ENCODE results near the gene PGAP2.

DNA sequence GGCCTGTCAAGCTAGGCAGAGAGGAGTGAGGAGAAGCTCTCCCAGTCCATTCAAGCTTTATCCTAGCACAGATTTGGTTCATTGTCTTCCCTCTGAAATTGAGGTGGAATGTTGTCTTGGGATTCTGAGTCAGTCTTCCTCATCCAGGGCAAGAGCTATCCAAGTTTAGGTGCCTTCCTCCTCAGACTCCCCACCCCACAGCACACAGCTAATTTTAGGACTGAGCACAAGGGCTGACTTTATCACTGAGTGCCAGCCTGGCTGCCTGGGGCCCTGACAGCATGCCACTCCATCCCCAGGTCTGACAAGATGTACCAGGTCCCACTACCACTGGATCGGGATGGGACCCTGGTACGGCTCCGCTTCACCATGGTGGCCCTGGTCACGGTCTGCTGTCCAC, 2.6 kb downstream of the PGAP2 start:
- TF ChIP-seq, protein P1, sequence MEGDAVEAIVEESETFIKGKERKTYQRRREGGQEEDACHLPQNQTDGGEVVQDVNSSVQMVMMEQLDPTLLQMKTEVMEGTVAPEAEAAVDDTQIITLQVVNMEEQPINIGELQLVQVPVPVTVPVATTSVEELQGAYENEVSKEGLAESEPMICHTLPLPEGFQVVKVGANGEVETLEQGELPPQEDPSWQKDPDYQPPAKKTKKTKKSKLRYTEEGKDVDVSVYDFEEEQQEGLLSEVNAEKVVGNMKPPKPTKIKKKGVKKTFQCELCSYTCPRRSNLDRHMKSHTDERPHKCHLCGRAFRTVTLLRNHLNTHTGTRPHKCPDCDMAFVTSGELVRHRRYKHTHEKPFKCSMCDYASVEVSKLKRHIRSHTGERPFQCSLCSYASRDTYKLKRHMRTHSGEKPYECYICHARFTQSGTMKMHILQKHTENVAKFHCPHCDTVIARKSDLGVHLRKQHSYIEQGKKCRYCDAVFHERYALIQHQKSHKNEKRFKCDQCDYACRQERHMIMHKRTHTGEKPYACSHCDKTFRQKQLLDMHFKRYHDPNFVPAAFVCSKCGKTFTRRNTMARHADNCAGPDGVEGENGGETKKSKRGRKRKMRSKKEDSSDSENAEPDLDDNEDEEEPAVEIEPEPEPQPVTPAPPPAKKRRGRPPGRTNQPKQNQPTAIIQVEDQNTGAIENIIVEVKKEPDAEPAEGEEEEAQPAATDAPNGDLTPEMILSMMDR (IDR thresholded peaks at IDR 0.05): no peak
- no peak for TF ChIP-seq POLR2A (IDR thresholded peaks at IDR 0.05)
- no peak for TF ChIP-seq POLR2AphosphoS5 (IDR thresholded peaks at IDR 0.05)
